ENCODE results near the gene KLHDC9. TPM values are rescaled to one million over a fixed set of nuclear protein-coding genes. Genes with fewer than 3 reads are reported as not detected.

The KLHDC9 gene
- polyA plus RNA-seq, 1 donor (not counting 4 experiments of a cell fraction or from before 2014, with no cell fraction given), result 0.54 TPM

DNA sequence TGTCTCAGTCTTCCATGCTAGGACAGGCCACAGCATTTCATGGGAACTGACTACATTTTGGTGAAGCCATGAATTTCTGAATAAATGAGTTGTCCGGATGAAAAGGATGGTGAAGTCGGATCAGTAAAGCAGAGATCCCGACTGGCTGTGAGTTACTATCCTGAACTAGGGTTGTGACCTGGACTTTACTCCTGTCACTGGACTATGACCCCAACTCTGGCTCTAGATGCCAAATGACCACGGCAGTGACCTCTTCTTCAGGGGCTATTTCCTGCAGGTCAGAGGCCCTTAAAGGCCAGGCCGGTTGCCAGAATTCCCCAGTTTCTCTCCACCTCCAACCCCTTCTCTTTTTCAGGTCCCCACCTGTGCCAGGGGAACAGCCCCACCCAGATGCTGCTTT, 7.1 kb upstream of the KLHDC9 start:
- H4K20me1 ChIP-seq (ENCODE audit: control insufficient read depth, extremely low read depth, insufficient read depth, low read length), result no peaks in the 10 kb centered on the region
- H3K4me1 ChIP-seq (ENCODE audit: control insufficient read depth, extremely low read depth, insufficient read depth, low read length), result peaks cover 44% of the 10 kb centered on the region
- no peak overlapping the region for H3K4me3 ChIP-seq (ENCODE audit: control insufficient read depth in 2 of 3, extremely low read depth in 1 of 3, insufficient read depth in 2 of 3, low read depth in 1 of 3, low read length in 3 of 3)
- no peak overlapping the region for H2AFZ ChIP-seq (ENCODE audit: control insufficient read depth, low read length)
- H3K9me1 ChIP-seq (ENCODE audit: control insufficient read depth, extremely low read depth, insufficient read depth, low read length), result no peaks in the 10 kb centered on the region
- TF ChIP-seq, protein P1, sequence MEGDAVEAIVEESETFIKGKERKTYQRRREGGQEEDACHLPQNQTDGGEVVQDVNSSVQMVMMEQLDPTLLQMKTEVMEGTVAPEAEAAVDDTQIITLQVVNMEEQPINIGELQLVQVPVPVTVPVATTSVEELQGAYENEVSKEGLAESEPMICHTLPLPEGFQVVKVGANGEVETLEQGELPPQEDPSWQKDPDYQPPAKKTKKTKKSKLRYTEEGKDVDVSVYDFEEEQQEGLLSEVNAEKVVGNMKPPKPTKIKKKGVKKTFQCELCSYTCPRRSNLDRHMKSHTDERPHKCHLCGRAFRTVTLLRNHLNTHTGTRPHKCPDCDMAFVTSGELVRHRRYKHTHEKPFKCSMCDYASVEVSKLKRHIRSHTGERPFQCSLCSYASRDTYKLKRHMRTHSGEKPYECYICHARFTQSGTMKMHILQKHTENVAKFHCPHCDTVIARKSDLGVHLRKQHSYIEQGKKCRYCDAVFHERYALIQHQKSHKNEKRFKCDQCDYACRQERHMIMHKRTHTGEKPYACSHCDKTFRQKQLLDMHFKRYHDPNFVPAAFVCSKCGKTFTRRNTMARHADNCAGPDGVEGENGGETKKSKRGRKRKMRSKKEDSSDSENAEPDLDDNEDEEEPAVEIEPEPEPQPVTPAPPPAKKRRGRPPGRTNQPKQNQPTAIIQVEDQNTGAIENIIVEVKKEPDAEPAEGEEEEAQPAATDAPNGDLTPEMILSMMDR (optimal IDR thresholded peaks at IDR 0.05 in 1 of 3, IDR thresholded peaks at IDR 0.05 in 1 of 3, conservative IDR thresholded peaks at IDR 0.05 in 1 of 3; ENCODE audit: extremely low read depth in 1 of 3, insufficient read depth in 2 of 3, low read length in 3 of 3), result no peak
- no peak for TF ChIP-seq EZH2 (IDR thresholded peaks at IDR 0.05; ENCODE audit: low read length)
- FAIRE-seq (no peak), DNase-seq (ENCODE audit: low read depth, low spot score) (no peak)
- H3K79me2 ChIP-seq (ENCODE audit: control insufficient read depth, insufficient read depth, low read length), result no peaks in the 10 kb centered on the region
- no peak overlapping the region for H3K4me2 ChIP-seq (ENCODE audit: control insufficient read depth, extremely low read depth, insufficient read depth, low read depth, low read length)
- no peaks in the 10 kb centered on the region for H3K27me3 ChIP-seq (ENCODE audit: control insufficient read depth, extremely low read depth, insufficient read depth, low read length)
- H3K9ac ChIP-seq (ENCODE audit: control insufficient read depth, extremely low read depth, insufficient read depth, low read length), result no peak overlapping the region
- dilution Hi-C loops (cut with MboI; ENCODE audit: extremely low pct_ligation_motif_present, low sequenced_read_pairs), result no loop called here
- H3K27ac ChIP-seq (ENCODE audit: control insufficient read depth, insufficient read depth, low read length), result no peak overlapping the region
- H3K36me3 ChIP-seq (ENCODE audit: control insufficient read depth in 2 of 2, extremely low read depth in 1 of 2, insufficient read depth in 2 of 2, low read length in 2 of 2), result no peaks in the 10 kb centered on the region
- no peaks in the 10 kb centered on the region for H3K9me3 ChIP-seq (ENCODE audit: control insufficient read depth, low read depth, low read length)

DNA sequence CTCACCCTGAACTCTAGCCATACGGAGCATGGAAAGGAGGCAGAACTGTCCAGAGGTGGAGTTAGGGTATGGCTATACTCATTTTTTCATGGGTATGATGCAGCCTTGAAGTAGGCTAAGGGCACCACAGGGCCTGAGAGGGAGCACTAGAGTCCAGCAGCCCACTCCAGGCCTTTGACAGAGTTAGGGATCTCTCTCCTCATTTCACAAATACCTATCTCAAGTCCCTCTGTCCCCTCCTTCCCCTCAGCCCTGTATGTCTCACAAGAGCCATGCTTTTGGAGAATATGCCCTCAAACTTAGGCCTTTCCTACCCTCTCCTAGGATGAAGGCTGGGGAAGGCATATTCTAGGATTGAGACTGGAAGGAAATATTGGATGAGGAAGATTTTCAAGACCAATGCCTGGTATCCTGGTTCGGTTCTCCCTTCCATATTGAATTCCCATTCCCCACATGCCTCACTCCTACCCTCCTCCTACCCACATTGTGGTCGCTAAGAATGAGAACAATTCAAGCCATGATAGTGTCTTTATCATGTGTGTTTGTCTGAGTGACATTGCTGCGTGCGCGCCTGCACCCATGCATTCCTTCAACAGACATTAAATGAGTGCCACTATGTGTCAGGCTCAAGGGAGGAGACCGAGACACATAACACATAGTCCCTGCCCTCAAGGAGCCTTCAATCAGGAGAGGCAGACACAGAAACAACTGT, 6.2 kb upstream of the KLHDC9 start:
- TF ChIP-seq, protein P1 (optimal IDR thresholded peaks at IDR 0.05 in 1 of 3, IDR thresholded peaks at IDR 0.05 in 1 of 3, conservative IDR thresholded peaks at IDR 0.05 in 1 of 3; ENCODE audit: extremely low read depth in 1 of 3, insufficient read depth in 2 of 3, low read length in 3 of 3), result no peak
- TF ChIP-seq EZH2 (IDR thresholded peaks at IDR 0.05; ENCODE audit: low read length), result no peak
- FAIRE-seq, result no peak
- H3K27me3 ChIP-seq (ENCODE audit: control insufficient read depth, extremely low read depth, insufficient read depth, low read length), result no peaks in the 10 kb centered on the region
- H3K36me3 ChIP-seq (ENCODE audit: control insufficient read depth in 2 of 2, extremely low read depth in 1 of 2, insufficient read depth in 2 of 2, low read length in 2 of 2), result no peaks in the 10 kb centered on the region
- DNase-seq (ENCODE audit: low read depth, low spot score), result no peak
- no peaks in the 10 kb centered on the region for H3K9me1 ChIP-seq (ENCODE audit: control insufficient read depth, extremely low read depth, insufficient read depth, low read length)
- H4K20me1 ChIP-seq (ENCODE audit: control insufficient read depth, extremely low read depth, insufficient read depth, low read length), result no peaks in the 10 kb centered on the region
- H3K9me3 ChIP-seq (ENCODE audit: control insufficient read depth, low read depth, low read length), result no peaks in the 10 kb centered on the region
- H3K4me1 ChIP-seq (ENCODE audit: control insufficient read depth, extremely low read depth, insufficient read depth, low read length), result peaks cover 45% of the 10 kb centered on the region
- H3K27ac ChIP-seq (ENCODE audit: control insufficient read depth, insufficient read depth, low read length), result peak overlapping the region; percentile 71
- H3K4me2 ChIP-seq (ENCODE audit: control insufficient read depth, extremely low read depth, insufficient read depth, low read depth, low read length), result peak overlapping the region; percentile 42
- H3K9ac ChIP-seq (ENCODE audit: control insufficient read depth, extremely low read depth, insufficient read depth, low read length), result no peak overlapping the region
- no peak overlapping the region for H3K4me3 ChIP-seq (ENCODE audit: control insufficient read depth in 2 of 3, extremely low read depth in 1 of 3, insufficient read depth in 2 of 3, low read depth in 1 of 3, low read length in 3 of 3)
- H2AFZ ChIP-seq (ENCODE audit: control insufficient read depth, low read length), result no peak overlapping the region
- no peaks in the 10 kb centered on the region for H3K79me2 ChIP-seq (ENCODE audit: control insufficient read depth, insufficient read depth, low read length)
- dilution Hi-C loops (cut with MboI; ENCODE audit: extremely low pct_ligation_motif_present, low sequenced_read_pairs), result no loop called here
